ENCODE data around the gene TBC1D3B.

DNA sequence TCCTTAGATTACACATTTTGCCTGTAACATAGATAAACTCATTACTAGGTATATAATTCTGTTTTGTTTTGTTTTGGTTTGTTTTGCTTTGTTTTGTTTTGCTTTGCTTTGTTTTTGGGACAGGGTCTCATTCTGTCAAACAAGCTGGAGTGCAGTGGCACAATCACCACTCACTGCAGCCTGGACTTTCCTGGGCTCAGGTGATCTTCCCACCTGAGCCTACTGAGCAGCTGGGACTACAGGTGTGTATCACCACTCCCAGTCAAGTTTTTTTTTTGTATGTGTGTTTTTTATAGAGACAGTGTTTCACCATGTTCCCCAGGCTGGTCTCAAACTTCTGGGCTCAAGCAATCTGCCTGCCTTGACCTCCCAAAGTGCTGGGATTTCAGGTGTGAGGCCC lies 33.1 kb upstream of the TBC1D3B start:
- TF ChIP-seq CTCF (IDR thresholded peaks at IDR 0.05; ENCODE audit: insufficient read depth, low read length, poor library complexity, severe bottlenecking) (no peak), EZH2phosphoT487 (conservative IDR thresholded peaks at IDR 0.05; ENCODE audit: low read length) (no peak)

All from SU-DHL-6 (cell line).